ENCODE data around the gene CD46. TPM values are rescaled to one million over a fixed set of nuclear protein-coding genes. Genes with fewer than 3 reads are reported as not detected.

Gene CD46
- total RNA-seq, 1 donor from 2014 or later, result 64.5 TPM

- Histone ChIP-seq H3K4me1 (peaks cover 0 to 15% of the 10 kb centered on the region in 2 donors), H3K36me3 (peaks cover 11 to 30% of the 10 kb centered on the region in 2 donors), H3K4me3 (no peak overlapping the region), H3K9me3 (no peaks in the 10 kb centered on the region), H3K27ac (no peak overlapping the region), H3K27me3 (no peaks in the 10 kb centered on the region)
- TF ChIP-seq CTCF (IDR thresholded peaks at IDR 0.05), result no peak
- DNase-seq (ENCODE audit: low spot score in 2 of 2), result no peak
- intact Hi-C loops (cut with DNase I), result loop anchor here (5.0 to 10.0 kb wide), 3 partner anchors 52 to 703 kb away; partner anchors contain the start of genes CD55, PFKFB2 and YOD1
Observed at GRCh38 chr1:207754974-207755700, 3.3 kb downstream of the CD46 start.

- TF ChIP-seq CTCF (IDR thresholded peaks at IDR 0.05), result no peak
- no peak overlapping the region for H3K27ac ChIP-seq
- intact Hi-C loops (cut with DNase I), result loop anchor here (10.0 kb wide), 1 partner anchor 431 kb away; the partner anchor contains the start of gene CD55
- peaks cover 17 to 36% of the 10 kb centered on the region in 2 donors for H3K36me3 ChIP-seq
- H3K9me3 ChIP-seq, result no peaks in the 10 kb centered on the region
- H3K27me3 ChIP-seq, result no peaks in the 10 kb centered on the region
- no peak for DNase-seq (ENCODE audit: low spot score in 2 of 2)
- H3K4me1 ChIP-seq, result peaks cover 0 to 11% of the 10 kb centered on the region in 2 donors
- no peak overlapping the region for H3K4me3 ChIP-seq
Observed at GRCh38 chr1:207755846-207756693, 4.2 kb downstream of the CD46 start.

DNA sequence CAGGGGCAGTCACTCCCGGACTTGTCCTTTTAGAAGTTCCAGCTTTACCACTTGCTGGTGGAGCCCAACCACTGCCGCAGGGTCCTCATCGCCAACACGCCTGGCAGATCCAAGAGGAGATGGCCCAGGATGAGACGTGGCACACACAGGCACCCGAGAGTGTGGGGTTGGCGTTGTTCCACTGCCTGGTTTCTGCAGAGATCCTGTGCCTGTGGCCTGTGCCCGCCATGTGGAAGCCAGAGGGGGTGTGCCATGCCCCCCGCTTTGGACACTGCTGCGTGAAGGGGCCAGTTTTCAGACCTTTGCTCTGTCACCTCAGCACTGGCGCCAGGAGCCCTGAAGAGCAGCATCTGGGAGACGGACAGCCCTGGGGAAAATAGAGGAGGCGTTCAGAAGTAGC, 10.8 kb downstream of the CD46 start:
- H3K36me3 ChIP-seq, result peaks cover 46 to 63% of the 10 kb centered on the region in 2 donors
- intact Hi-C loops (cut with DNase I), result no loop called here
- no peak overlapping the region for H3K27ac ChIP-seq
- H3K27me3 ChIP-seq, result no peaks in the 10 kb centered on the region
- DNase-seq (ENCODE audit: low spot score in 2 of 2), result no peak
- H3K4me1 ChIP-seq, result no peaks in the 10 kb centered on the region
- H3K4me3 ChIP-seq, result no peak overlapping the region
- no peaks in the 10 kb centered on the region for H3K9me3 ChIP-seq
- no peak for TF ChIP-seq CTCF (IDR thresholded peaks at IDR 0.05)

- Histone ChIP-seq H3K9me3 (no peaks in the 10 kb centered on the region), H3K4me3 (no peak overlapping the region), H3K36me3 (peaks cover 46 to 59% of the 10 kb centered on the region in 2 donors), H3K27ac (no peak overlapping the region), H3K4me1 (no peaks in the 10 kb centered on the region), H3K27me3 (no peaks in the 10 kb centered on the region)
- no peak for DNase-seq (ENCODE audit: low spot score in 2 of 2)
- no peak for TF ChIP-seq CTCF (IDR thresholded peaks at IDR 0.05)
- intact Hi-C loops (cut with DNase I), result no loop called here
Observed at GRCh38 chr1:207763091-207763490, 11.2 kb downstream of the CD46 start.

DNA sequence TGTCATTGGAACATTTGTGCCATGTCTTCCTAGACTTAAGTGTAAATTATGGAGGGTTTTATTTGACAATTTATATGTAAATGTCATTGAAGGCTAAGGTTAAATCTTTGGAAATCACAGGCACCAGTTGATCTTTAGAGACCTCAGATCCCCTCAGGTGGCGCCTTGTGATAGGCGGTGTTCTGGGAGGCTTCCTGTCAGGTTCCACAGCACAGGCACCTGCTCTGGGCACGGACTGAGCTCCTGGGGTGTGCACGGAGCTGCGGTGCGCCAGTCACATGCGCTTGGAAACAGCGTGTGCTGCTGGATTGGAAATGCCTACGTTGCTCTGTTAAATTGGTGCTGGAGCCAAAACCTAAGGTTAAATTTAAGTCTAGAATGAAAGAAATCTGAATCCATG, 12.1 kb downstream of the CD46 start:
- intact Hi-C loops (cut with DNase I), result no loop called here
- H3K4me1 ChIP-seq, result no peaks in the 10 kb centered on the region
- DNase-seq (ENCODE audit: low spot score in 2 of 2), result no peak
- TF ChIP-seq CTCF (IDR thresholded peaks at IDR 0.05), result no peak
- peaks cover 46 to 57% of the 10 kb centered on the region in 2 donors for H3K36me3 ChIP-seq
- no peak overlapping the region for H3K4me3 ChIP-seq
- H3K9me3 ChIP-seq, result no peaks in the 10 kb centered on the region
- no peaks in the 10 kb centered on the region for H3K27me3 ChIP-seq
- no peak overlapping the region for H3K27ac ChIP-seq

Measured in ascending aorta (tissue), 2 donors.